Stimulated activated CD4-positive, alpha-beta T cell treated with anti-CD3 and anti-CD28 coated beads, Interleukin-12 subunit alpha, Interleukin-12 subunit beta, amount 100 ng/mL, for 4 hours (primary cell): ENCODE data around the gene HOXC6.

ENCODE experiments used
- DNase-seq: peaks from one replicate; pipeline ENCODE4 v3.0.0-alpha.2; 2020

The HOXC6 gene

DNA sequence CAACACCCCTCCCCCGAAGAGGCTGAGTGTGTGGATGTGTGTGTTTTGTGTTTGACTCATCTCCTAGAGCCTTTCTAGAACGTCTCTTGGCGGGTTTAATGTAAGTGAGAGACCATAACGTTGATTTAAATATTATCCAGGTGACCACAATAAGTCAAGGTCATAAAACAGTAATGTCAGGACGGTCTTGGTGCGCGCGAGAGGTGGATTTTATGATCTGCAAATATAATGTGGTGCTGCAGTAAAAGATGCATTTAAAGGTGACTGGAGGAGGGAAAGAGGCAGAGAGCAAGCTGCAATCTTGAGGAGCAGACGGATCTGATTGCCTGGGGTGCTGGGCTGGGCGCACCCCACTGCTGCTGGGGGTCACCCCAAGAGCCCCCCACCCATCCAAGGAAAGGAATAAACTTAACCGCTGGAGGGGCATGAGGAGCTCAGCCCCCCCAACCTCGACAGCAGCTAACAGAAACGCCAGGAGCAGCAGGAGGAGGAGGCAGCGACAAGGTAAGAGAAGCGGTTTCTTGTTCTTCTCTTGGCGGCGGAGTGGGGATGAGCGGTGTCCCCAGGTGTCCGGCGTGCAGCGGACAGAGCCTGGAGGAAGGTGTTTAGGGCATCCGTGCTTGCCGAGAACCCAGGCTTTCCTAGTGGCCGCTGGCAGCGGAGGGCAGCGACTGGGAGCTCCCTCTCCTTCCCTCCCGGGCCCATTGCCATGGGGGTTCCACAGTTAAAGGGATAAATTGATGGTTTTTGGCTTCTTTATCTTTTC lies 37.7 kb upstream of the HOXC6 start:
- DNase-seq = no peak

DNA sequence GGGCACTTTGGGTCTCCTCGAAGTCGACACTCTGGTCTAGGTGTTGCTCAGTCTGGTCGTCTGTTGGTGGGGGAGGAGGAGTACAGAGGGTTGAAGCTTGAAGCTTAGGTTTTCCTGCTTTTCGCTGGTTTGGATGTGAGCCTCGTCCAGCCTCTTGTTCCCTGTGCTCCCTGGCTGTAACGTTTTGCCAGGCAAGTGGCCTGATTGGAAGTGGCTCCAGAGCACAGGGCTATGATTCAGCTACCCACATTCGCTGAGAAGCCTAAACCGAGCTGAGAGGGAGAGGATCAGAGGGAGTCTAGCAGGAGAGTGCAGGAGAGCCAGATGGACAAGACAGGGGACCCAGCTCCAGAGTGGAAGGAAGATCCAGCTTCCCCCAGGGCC lies 37.2 kb upstream of the HOXC6 start:
- DNase-seq = no peak

GRCh38 chr12:53992377-53992889 lies 35.8 kb upstream of the HOXC6 start:
- DNase-seq = no peak

GRCh38 chr12:53993162-53994008 lies 34.9 kb upstream of the HOXC6 start:
- no peak for DNase-seq

- no peak for DNase-seq
Measured at GRCh38 chr12:53994009-53994263, 34.3 kb upstream of the HOXC6 start.

- DNase-seq = no peak
Measured at GRCh38 chr12:53994264-53995001, 33.8 kb upstream of the HOXC6 start.

GRCh38 chr12:53995002-53995377 lies 33.2 kb upstream of the HOXC6 start:
- DNase-seq = no peak

DNA sequence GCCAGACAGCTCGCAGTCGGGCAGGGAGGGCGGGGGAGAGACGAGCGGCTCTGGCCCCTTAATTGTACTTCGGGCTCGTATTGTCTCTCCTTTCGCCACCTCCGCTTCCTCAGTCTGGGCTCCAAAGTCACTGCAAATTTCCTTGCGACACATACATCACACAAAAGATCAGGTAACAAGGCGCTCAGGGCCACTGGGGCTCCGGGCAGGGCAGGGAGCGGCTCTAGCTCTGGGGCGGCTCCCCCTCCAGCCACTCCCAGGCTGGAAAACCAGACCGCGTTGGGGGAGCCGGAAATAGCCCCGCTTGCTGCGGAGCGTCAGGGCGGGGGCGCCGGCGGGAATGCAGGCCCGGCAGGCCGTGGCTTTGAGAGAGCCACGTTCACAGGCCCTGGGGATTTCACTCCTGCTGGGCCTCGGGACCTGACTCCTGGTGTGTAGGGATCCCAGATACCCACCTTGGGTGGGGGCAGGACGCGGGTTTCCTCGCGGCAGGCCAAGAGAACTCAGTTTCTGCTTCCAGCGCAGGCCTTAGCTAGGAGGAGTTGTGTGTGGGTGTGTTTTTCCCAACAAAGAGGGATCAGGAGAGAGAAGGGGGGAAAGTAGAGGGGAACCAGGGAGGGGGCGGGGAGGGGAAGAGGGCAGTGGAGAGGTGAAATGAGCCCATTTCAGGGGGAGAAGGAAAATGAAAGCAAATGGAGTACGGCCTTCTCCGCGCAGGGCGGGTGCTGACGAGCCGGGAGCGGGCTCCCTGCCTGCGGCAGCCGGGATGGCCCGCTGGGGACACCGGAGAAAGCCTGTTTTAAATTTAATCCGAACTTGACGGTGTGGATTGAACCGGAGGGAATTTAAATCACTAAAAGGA lies 32.6 kb upstream of the HOXC6 start:
- DNase-seq = no peak

GRCh38 chr12:53996240-53997203 lies 31.7 kb upstream of the HOXC6 start:
- DNase-seq = no peak

- DNase-seq = no peak
Measured at GRCh38 chr12:53997204-53998109, 30.8 kb upstream of the HOXC6 start.

DNA sequence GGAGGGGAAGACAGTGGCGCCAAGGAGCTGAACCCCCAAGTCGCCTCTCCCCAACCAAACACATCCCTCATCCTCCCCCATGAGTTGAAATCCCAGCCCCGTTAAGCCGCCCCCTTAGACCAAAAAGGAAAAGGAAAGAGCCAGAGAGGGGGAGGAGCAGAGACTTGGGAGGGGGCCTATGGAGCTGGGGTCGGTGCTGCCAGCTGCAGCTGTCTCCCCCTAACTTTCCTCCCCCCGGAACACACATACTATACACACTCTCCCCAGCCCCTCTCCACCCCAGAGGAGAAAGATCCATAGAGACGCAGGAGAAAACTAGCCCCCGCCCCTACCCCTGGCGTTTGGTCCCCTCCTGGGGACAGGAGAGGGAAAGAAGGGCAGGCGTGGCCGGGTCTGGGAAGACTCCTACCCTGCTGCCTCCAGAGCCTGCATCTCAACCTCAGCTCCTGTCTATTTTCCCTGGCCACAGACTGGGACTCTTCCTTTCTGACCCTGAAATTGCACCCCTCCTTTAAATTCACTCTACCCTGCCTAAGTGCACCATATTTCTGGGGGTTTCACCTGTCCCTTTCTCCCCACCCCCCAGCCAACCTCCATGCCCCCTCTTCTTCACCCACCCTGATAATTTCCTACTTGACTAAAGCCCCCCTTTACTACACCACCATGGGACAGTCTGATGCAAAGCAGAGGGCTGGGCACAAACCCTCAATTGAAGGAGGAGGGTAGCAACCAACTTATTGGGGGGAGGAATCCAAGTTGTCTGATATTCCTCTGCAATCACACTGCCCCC lies 29.9 kb upstream of the HOXC6 start:
- no peak for DNase-seq

GRCh38 chr12:53998900-53999236 lies 29.4 kb upstream of the HOXC6 start:
- DNase-seq = no peak

GRCh38 chr12:53999559-54000115 lies 28.6 kb upstream of the HOXC6 start:
- no peak for DNase-seq

- no peak for DNase-seq
Measured at GRCh38 chr12:54000116-54001114, 27.8 kb upstream of the HOXC6 start, which contains the start of gene HOXC9. TSS of gene HOXC9 (plus strand) at chr12:54000161. CDS start at chr12:54000189, 28 bp downstream.

- DNase-seq = no peak
Measured at GRCh38 chr12:54001283-54002187, 26.7 kb upstream of the HOXC6 start.

DNA sequence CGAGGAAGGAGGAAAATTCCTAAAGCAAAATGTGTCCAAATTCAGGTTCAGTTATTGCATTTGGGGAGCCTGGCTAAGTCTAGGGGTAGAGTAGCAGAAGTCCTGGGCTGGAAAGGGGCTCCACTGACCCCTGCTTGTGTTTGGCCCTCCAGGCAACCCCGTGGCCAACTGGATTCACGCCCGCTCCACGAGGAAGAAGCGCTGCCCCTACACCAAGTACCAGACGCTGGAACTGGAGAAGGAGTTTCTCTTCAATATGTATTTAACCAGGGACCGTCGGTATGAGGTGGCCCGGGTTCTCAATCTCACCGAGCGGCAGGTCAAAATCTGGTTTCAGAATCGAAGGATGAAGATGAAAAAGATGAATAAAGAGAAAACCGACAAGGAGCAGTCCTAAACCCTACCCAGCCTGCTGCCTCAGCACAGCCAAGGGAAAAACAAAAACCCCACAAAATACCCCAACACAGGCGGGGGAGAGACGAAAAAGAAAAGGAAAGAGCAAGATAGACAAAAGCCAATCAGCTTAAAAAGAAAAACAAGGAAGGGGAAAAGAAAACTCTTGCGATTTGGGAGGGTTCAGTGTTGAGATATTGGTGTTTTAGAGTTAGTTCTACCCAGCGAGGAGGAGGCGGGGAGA lies 25.8 kb upstream of the HOXC6 start:
- no peak for DNase-seq
